ENCODE measurements around the gene SURF6.
"Not testable (repeated sequence)": the region's sequence is repeated elsewhere in the genome, so short reads cannot be mapped to it uniquely, and the experiment has no call there.

SURF6 gene

GRCh38 chr9:133348718-133349573 lies 13.0 kb upstream of the SURF6 start:
- DNase-seq (ENCODE audit: low read depth, low spot score): no peak

DNA sequence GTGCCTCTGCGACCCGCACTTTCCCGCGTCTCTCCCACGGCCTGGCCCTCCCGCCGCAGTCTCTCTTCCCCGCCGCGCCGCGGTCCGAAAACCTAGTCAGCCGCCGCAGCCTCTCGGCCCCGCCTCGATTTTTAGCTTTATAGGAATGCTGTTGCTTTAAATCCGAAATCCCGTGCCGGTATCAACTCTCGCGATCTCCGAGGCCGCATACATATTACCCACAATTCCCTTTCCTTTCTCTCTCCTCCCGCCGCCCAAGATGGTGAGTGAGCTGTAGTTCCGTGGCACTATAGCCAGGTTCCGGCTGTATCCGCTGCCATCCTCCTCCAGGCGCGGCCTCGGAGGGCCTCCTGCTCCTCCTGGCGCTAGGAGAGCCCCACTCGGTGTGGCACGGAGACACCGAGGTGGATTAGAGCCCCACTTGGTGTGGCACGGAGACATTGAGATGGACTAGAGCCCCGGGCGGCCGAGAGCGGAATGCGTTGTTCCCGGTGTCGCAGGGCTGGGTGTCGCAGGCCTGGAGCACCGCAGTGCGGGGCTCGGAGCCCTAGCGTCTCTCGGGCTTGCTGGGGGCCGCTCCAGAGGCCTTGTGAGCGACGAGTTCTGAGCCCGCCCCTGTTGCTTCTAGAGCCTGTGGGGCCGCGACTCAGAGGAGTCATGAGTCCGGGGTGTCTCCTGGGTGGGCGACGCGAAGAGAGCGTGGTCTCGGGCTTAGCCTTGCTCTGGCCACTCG lies 12.2 kb upstream of the SURF6 start, which contains the start of the genes MED22 and RPL7A:
Gene MED22, minus strand, starts transcription at position 147 of the 733 bp plus-strand sequence. CDS start 1,469 bp downstream, outside the sequence.
Gene RPL7A, plus strand, starts transcription at position 234 of the 733 bp plus-strand sequence. Its CDS starts 26 bp downstream, at position 260.
- DNase-seq (ENCODE audit: low read depth, low spot score): peak; percentile 97

GRCh38 chr9:133347515-133347984 lies 11.6 kb upstream of the SURF6 start:
- peak; percentile 51 for DNase-seq (ENCODE audit: low read depth, low spot score)

GRCh38 chr9:133346021-133346785 lies 10.2 kb upstream of the SURF6 start:
- no peak for DNase-seq (ENCODE audit: low read depth, low spot score)

DNA sequence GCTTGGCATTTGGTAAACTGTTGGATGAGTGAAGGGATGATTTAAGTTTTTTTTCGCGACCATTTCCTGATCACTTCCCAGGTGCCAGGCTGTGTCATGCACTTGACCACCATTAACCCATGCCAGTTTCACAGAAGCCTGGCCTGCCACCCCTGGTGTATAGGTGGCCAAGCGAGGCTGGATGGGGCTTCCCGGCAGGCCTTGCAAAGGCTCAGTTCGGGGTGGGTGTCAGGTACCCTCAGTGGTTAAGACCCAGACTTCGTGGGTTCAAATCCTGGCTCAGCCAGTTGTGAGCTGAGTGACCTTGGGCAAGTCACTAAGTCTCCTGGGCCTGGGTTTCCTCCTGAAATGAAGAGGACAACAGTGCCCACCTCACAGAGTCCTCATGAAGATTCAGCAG lies 9.6 kb upstream of the SURF6 start:
- DNase-seq (ENCODE audit: low read depth, low spot score): no peak

- no peak for DNase-seq (ENCODE audit: low read depth, low spot score)
Measured at GRCh38 chr9:133344979-133345378, 9.0 kb upstream of the SURF6 start.

GRCh38 chr9:133344071-133344470 lies 8.1 kb upstream of the SURF6 start:
- DNase-seq (ENCODE audit: low read depth, low spot score): no peak

- peak; percentile 46 for DNase-seq (ENCODE audit: low read depth, low spot score)
Measured at GRCh38 chr9:133342570-133342969, 6.6 kb upstream of the SURF6 start.

DNA sequence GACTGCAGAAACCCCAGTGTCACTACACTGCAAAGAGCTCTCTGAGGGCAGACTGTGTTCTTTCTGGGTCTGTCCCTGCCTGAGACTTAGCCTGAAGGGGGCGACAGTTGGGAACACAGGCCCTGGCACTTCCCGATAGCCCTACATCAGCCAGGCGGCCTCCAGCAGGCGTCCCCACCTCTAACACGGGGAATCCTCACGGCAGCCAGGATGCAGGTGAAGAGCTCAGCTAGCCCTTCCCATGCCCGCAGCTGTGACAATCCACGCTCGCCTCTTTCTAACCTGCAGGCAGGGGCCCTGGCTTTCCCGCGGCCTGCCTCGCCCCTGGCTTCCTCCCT lies 6.0 kb upstream of the SURF6 start:
- DNase-seq (ENCODE audit: low read depth, low spot score): peak; percentile 76

DNA sequence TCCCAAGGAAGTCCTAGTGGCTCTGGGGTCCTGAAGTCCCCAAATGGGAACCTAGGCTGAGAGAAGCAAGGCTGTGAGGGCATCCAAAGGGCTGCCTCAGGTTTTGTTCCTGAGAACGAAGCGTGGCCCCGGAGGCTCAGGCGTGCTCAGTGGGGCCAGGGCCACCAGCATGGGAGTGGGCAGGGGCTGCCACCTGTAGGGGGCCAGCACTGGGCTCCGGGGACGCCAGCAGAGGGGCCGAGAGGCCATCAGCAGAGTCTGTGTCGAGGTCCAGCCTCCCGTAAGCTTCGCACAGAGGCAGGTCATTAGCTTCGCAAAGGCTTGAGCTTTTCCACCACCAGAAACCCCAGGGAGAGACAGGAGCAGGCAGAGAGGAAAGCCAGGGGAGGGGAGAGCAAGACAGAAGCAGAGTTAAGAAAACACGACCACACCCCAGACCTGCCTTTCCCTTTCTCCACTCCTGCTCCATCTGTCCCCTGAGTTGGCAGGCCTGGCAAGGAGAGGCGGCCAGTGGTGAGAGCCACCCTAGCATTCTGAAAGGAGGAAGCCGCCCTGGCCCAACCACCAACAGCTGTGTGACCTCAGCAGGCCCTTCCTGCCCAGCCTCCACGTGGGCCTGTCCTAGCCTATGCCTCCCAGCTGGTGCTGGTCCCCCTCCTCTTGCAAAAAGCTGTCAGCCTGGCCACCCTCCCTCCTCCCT lies 5.5 kb upstream of the SURF6 start:
- no peak for DNase-seq (ENCODE audit: low read depth, low spot score)

DNA sequence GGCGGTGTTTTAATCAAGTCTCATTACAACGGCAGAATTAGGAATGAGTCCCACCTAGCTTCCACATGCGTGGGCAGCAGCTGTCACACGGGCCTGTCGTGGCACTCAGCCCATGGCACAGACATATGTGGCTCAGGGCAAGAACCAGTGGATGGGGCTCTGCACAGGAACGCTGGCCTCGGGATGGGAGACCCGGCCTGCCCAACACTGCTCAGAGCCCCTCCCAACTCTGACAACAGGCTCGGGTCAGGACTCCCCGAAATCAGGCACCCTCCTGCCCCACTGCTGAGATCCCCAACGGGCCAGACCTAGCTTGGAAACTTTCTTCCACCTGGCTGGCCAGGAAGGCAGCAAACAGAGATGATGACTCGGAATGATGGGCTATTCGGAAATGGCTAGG lies 4.9 kb upstream of the SURF6 start:
- DNase-seq (ENCODE audit: low read depth, low spot score): no peak

DNA sequence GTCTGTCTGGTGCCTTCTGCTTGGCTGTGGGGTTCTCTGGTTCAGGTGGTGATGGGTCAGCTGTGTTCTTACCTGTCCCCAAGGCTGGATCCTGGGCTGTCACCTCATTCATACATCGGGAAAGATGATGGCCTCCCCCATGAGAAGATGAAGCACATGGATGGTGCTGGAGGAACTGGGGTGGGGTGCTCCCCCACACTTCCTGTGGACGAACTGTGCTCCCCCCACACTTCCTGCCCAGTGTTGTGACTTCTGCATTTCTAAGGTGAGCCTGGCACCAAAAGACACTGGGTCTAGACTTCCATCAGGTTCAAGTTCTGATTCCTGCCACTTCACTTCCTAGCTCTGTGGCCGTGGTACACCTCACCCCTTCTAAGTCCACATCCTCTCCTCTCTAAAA lies 4.3 kb upstream of the SURF6 start:
- DNase-seq (ENCODE audit: low read depth, low spot score): no peak

DNA sequence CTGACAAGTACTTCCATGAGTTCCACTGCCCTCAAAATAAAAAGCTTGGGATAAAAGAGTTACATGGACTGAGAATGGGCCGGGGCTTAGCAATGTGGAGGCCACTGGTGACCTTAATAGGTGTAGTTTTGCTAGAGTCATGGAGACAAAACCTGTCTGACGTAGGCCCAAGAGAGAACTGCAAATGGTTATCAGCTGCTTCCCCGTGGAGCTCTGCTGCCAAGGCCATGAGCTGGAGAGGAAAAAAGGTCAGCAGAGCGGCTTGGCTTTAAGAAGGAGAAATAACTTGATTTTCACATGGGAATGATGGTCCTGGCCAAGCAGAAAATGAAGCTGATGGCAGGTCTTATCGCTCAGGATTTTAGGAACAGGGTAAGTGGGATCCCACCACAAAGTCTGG lies 3.7 kb upstream of the SURF6 start:
- no peak for DNase-seq (ENCODE audit: low read depth, low spot score)

DNA sequence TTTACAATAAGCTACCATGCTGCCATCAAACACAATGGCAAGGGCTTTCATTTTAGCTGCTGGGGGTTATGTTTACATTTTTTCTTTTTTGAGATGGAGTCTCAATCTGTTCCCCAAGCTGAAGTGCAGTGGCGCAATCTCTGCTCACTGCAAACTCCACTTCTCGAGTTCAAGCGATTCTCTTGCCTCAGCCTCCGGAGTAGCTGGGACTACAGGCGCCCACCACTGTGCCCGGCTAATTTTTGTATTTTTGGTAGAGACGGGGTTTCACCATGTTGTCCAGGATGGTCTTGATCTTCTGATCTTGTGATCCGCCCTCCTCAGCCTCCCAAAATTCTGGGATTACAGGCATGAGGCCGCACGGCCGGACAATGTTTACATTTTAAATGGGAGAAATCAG lies 1.1 kb downstream of the SURF6 start:
- not testable (repeated sequence) for DNase-seq (ENCODE audit: low read depth, low spot score)

DNA sequence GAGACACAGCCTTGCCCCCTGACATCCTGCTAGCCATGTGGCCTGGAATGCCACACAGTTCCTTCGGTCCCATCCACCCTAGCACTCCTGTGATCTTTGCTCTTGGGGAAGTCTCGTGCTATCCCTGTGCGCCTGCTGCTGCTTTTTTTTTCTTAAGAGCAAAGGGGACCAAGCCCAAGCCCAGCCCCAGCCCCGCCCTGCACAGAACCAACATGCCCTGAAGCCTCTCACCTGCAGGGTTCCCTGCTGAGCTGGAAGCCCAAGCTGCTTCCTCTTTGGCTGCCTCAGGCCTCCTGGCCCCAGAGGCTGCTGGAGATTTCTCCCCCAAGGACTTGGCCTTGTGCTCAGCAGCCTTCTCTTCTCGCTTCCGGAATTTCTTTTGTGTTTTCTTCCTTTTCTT lies 1.8 kb downstream of the SURF6 start:
- peak; percentile 85 for DNase-seq (ENCODE audit: low read depth, low spot score)

DNA sequence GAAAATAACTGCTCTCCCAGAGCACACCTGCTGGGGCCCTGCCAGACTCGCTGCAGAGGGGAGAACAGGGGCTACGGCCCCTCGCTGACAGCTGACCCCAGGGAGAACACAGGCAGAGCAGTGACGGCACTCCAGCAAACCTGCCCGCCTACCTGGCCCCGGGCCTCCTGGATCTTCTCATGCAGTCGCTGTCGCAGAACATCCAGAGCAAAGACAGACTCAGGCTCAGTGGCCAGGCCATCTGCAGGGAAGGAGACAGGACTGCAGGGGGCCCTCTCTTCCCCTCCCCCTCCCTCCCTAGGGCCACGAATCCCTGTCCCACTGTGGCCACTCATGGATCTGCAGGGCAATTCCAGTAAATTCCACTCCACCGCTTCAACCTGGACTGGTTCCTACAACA lies 2.4 kb downstream of the SURF6 start:
- DNase-seq (ENCODE audit: low read depth, low spot score): no peak

DNA sequence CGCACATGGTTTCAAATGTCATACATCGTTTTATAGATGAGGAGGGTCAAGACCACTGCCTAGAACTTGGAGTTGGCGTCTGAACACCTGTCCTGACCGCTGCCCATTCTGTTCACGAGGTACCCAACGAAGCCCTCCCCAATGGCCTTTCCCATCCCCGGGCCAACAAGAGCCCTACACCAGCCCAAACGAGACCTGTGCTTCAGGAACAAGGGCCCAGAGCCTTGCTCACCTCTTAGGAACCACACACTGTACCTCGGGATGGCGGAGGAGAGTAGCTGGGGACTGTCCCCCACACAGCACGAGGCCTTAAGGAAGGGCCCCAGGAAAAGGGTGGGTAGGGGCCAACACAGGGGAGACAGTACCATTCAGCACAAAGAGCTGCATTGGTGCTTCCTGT lies 3.0 kb downstream of the SURF6 start:
- no peak for DNase-seq (ENCODE audit: low read depth, low spot score)

DNA sequence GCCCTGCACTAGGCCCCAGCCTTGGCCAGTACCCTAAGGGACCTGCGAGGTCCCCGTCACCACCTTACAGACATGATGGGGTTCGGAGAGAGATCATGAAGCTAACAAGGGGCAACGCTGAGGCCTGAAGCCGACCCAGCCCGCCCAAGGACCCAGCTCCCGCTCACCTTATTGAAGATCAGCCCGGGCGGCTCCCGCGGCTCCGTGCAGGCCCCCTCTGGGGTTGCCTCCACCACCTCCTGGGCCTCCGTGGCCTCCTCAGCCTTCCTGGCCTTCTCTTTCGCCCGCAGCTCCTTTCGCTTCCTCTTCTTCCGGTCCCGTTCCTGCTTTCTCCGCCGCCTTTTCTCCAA lies 3.6 kb downstream of the SURF6 start:
- no peak for DNase-seq (ENCODE audit: low read depth, low spot score)

- no peak for DNase-seq (ENCODE audit: low read depth, low spot score)
Measured at GRCh38 chr9:133331641-133332380, 4.2 kb downstream of the SURF6 start.

- DNase-seq (ENCODE audit: low read depth, low spot score): no peak
Measured at GRCh38 chr9:133331221-133331620, 4.8 kb downstream of the SURF6 start.

Data from ELF-1 (cell line).